GM19468 (cell line): ENCODE data around the gene CCDC159.
A peak's percentile ranks its signal among the peaks of the same experiment; 100 is the strongest.
"Not testable (repeated sequence)": the region's sequence is repeated elsewhere in the genome, so short reads cannot be mapped to it uniquely, and the experiment has no call there.

ENCODE experiments used
- ATAC-seq: cut with Tn5 transposase; IDR thresholded peaks from one replicate; pipeline ENCODE4 v1.9.1; 2021; ENCODE audit warnings: mild to moderate bottlenecking, moderate library complexity, moderate number of reproducible peaks; ENCODE audit not compliant: unreplicated experiment; ENCODE audit errors: extremely low read depth

CCDC159 gene

DNA sequence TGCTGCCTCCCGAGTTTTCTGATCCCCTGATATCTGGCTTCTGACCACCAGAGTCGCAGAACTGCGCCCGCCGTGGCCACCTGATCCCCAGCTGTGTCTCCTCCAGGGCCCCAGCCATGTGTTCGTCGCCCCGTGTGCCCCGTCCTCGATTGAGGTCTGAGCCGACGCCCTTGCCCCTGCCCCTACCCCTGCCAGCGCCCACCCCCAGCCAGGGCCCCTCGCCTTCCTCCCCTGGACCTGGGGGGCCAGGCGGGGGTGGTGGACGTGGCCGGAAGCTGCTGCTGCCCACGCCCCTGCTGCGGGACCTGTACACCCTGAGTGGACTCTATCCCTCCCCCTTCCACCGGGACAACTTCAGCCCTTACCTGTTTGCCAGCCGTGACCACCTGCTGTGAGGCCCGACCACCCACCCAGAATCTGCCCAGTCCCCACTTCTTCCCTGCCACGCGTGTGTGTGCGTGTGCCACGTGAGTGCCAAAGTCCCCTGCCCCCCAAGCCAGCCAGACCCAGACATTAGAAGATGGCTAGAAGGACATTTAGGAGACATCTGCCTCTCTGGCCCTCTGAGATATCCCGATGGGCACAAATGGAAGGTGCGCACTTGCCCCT lies 18.1 kb downstream of the CCDC159 start:
- ATAC-seq: no peak

DNA sequence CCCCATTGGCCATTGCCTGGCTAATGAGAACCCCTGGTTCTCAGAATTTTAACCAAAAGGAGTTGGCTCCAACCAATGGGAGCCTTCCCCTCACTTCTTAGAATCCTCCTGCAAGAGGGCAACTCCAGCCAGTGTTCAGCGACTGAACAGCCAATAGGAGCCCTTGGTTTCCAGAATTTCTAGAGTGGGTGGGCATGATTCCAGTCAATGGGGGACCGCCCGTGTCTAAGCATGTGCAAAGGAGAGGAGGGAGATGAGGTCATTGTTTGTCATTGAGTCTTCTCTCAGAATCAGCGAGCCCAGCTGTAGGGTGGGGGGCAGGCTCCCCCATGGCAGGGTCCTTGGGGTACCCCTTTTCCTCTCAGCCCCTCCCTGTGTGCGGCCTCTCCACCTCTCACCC lies 18.6 kb downstream of the CCDC159 start:
- no peak for ATAC-seq

DNA sequence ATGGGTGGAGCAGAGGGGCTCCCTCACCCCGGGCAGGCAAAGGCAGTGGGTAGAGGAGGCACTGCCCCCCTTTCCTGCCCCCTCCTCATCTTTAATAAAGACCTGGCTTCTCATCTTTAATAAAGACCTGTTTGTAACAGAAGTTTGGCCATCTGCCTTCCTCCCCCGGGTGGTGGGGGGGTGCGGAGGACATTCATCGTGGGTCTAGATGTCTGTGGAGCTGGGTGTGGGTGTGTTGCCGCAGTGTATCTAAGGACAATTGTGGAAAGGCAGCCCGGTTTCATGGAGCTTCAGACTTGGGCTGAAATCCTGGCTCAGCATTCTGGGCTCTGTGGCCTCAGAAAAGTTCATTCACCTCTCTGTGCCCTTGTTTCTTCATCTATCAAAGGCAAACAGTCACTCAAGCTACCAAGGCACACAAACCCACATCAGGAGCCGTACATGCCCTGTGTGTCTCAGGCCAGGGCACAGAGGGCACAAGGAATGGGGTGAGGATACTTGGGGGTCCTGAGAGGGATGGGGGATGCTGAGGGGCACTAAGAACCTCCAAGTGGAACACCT lies 19.3 kb downstream of the CCDC159 start:
- ATAC-seq: no peak

DNA sequence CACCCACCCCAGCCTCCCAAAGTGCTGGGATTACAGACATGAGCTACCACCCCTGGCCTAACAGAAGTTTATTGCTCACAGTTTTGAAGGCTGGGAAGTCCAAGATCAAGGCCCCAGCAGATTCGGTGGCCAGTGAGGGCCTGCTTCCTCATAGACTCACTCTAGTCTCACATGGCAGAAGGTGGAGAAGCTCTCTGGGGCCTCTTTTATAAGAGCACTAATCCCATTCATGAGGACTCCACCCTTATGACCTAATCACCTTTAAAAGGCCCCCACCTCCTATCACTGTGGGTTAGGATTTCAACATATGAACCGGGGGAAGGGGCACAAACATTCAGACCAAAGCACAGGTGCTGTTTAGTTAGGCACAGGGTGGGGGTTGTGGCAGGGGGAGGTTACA lies 21.2 kb downstream of the CCDC159 start:
- ATAC-seq: no peak

DNA sequence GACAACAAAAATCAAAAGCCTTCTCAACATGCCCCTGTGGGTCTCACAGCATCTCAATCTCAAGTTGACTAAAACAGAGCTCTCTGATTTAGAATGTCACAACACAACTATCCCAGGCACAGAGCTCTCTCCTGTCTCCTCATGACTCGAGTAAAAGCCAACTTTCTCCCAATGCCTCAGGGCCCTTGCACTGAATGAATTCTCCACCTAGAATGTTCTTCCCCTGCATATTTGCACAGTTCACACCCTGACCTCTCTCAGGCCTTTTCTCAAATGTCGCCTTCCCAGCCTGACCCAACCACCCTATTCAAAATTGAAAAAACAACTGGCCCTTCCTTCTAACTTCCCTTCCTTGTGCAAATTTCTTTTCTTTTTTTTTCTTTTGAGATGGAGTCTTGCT lies 24.4 kb downstream of the CCDC159 start:
- ATAC-seq: no peak

DNA sequence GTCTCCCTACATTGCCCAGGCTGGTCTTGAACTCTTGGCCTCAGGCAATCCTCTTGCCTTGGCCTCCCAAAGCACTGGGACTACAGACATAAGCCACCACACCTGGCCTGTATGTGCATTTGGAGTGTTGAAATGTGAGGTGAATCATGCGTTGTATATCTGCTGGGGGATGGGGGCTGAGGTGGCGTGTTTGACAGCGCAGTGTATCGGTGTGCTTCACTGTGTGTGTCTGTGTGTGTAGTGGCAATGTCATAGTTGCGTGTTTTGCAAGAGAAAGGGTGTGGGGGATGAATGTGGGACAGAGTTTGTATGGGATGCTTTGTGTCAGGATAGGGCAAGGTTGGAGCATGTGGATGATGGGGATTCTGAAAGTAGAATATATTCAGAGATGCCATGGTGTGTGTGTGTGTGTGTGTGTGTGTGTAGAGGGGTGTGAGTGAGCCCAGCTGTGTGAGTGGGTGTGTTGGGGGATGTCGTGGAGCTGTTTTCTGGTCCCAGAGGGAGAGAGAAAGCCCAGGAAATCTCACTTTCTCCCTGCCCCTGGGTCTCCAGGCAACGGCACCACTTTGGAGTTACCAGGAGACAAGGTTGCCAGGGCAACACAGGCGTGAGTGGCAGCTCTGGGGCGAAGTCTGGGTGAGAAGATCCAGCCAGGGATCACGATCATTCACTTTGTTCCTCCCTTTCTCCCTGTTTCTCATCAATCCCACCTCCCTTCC lies 27.0 kb downstream of the CCDC159 start:
- ATAC-seq: no peak

DNA sequence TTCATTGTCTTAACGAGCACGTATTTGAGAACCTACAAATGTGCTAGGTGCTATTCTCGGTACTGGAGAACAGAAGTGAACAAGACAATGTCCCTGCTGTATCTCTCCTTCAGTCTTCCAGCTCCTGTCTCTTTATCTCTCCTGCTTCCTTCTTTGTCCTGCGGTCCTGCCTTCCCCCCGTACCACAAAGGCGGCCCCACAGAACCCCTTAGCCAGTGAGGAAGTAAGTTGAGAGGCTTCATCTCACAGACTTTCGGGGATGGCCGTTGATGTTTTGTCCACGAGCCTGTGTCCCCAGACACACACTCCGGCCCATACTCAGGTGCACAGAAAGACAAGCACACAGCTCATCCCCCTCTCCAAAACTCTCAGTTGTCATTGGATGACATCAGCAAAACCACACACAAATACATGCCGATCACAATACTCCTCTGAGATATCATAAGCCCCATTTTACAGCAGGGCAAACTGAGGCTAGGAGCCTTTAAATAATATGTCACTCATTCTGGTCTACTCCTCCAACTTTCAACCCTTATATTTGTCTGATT lies 27.6 kb downstream of the CCDC159 start:
- ATAC-seq: no peak

DNA sequence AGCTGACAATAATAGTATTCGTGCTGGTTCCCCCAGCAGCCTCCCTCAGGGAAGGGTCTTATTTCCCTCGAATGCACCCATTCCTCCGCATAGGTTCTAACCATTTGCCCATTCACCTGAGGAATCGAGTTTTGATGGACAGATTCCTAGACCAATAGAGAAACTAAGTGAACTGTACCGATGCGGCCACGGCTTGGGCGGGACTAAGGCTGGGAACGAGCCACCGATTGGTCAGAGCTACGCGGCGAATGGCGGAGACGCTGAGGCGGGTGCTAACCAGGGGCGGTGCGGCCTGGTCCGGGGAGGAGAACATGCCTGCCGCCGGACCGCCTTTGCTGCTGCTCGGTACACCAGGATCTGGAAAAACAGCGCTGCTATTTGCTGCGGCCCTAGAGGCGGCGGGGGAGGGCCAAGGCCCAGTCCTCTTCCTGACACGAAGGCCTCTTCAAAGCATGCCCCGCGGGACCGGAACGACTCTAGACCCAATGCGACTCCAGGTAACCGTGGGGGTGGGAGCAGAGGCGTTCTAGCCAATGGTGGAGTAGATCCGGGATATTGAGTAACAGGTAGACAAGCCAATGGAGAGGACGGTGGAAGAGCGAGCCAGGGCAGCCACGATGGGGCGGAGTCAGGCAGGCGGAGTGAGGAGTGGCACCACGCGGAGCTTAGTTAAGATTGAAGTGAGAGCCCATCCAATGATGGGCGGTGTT lies 28.3 kb downstream of the CCDC159 start, which contains the start of gene SWSAP1:
TSS of gene SWSAP1 (plus strand) at position 234 of the 710 bp plus-strand sequence. CDS start at position 249, 15 bp downstream.
- ATAC-seq: peak; percentile 78

DNA sequence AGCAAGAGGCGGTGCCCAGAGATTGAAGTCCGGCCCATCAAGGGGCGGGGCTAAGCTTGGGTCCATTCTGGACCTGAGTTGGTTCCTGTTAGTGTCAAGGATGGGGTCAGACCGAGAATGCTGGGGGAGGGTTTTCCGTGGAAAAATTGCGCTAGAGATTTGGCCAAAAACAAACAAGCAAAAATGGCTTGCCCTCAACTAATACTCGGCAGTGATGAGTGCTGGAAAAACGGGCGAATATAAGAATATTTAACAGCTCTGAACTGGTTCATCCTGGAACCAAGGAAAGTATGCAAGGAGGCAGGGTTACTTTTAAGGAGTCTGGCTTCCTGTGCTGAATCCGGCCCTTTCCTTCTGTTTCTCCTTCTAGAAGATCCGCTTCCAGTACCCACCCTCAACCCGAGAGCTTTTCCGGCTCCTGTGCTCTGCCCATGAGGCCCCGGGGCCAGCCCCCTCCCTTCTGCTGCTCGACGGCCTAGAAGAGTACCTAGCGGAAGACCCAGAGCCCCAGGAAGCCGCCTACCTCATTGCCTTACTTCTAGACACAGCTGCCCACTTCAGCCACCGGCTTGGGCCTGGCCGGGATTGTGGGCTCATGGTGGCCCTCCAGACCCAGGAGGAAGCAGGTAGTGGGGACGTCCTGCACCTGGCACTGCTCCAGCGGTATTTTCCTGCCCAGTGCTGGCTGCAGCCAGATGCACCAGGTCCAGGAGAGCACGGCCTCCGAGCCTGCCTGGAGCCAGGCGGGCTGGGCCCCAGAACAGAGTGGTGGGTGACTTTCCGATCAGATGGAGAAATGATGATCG lies 29.0 kb downstream of the CCDC159 start:
- no peak for ATAC-seq

DNA sequence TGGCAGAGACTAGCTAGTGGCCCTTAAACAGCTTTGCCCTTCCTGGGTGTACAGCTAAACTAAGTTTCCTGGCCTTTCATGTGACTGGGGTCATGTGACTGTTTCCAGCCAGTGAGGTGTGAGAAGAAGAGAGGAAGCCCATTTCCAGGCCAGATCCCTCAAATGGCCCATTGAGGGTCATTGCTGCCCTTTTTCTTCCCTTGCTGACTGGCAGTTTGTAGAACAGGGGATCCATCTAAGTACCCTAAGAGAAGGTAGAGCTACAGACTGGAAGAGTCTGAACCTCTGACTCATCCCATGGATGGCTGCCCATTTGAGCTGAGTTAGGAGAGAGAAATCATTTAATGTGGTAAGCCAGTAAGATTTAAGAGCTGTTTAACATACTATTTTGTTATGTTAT lies 30.9 kb downstream of the CCDC159 start:
- ATAC-seq: no peak

DNA sequence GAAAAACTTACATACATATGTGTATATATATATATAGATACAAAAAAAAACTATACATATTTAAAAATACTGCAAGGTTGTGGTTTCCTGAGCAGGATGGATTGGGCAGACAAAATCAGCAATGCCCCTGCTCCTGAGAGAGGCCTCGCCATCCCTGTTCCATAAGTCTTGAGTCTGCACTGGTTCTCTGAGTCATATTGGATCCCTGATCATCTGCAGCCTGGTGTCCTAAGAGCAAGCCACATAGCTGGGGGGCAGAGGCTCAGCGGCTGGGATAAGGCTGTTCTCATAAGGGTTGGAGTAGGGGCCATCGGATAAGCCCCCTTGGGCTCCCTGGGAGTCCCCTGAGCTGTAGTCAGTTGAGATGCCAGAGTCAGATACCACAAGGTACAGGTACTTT lies 31.4 kb downstream of the CCDC159 start:
- no peak for ATAC-seq

DNA sequence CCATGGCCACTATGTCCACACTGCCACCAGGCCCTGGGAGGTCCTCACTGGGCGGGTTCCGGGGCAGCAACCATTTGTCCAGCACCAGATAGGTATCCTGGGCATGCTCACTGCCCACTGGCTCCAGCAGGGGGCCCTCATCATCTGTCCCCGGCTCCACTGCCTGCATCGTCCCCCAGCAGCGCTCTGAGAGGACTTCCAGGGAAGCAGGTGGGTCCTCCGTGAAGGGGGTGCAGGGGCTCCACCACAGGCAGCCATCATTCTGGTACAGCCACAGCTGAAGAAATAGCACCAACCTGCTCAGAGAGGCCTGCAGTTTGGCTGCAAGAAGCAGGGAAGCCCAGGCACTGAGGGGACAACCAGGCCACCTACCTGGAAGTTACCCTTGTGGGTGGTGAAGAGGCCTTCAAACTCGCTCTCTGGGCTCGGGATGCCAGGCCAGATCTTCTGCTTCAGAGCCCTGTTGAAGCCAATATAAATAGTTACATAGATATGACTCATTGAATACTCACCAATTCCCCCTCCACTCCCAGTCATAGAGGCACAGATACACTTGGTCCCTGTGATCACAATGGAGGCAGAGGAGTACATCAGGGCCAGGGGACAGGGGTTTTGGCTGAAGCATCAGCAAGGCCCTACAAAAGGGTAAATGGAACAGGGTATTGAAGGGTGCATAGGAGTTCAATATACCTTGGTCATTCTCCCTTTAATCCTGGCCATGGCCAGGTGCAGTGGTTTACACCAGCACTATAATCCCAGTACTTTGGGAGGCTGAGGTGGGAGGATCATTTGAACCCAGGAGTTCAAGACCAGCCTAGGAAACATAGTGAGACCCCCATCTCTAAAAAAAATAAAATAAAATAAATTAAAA lies 32.2 kb downstream of the CCDC159 start:
- ATAC-seq: no peak

DNA sequence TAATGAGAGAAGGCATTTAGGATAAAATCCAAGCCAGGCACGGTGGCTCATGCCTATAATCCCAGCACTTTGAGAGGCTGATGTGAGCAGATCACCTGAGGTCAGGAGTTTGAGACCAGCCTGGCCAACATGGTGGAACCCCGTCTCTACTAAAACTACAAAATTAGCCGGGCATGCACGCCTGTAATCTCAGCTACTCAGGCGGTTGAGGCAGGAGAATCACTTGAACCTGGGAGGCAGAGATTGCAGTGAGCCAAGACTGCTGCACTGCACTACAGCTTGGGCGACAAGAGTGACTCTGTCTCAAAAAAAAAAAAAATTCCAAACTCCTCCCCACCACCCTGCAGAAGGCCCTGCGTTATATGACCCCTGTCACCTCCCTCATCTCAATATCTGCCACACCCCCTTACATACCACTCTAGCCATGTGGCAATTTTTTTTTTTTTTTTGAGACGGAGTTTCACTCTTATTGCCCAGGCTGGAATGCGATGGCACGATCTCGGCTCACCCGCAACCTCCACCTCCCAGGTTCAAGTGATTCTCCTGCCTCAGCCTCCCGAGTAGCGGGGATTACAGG lies 33.0 kb downstream of the CCDC159 start:
- not testable (repeated sequence) for ATAC-seq

DNA sequence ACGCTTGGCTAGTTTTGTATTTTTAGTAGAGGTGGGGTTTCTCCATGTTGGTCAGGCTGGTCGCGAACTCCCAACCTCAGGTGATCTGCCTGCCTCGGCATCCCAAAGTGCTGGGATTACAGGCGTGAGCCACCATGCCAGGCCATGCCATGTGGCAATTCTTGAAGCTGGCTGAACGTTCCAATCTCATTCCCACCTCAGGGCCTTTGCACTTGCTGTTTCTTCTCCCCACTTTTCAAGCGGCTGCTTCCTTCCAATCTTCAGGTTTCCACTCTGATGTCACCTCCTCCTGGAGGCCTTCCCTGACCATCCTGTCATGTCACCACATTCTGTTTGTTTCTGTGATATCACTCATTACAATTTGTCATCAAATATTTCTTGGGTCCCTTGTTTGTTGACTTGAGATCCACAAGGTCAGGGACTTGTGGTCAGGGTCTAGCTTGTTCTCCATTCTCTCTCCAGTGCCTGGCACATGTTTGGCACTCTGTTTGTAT lies 33.6 kb downstream of the CCDC159 start:
- ATAC-seq: no peak

DNA sequence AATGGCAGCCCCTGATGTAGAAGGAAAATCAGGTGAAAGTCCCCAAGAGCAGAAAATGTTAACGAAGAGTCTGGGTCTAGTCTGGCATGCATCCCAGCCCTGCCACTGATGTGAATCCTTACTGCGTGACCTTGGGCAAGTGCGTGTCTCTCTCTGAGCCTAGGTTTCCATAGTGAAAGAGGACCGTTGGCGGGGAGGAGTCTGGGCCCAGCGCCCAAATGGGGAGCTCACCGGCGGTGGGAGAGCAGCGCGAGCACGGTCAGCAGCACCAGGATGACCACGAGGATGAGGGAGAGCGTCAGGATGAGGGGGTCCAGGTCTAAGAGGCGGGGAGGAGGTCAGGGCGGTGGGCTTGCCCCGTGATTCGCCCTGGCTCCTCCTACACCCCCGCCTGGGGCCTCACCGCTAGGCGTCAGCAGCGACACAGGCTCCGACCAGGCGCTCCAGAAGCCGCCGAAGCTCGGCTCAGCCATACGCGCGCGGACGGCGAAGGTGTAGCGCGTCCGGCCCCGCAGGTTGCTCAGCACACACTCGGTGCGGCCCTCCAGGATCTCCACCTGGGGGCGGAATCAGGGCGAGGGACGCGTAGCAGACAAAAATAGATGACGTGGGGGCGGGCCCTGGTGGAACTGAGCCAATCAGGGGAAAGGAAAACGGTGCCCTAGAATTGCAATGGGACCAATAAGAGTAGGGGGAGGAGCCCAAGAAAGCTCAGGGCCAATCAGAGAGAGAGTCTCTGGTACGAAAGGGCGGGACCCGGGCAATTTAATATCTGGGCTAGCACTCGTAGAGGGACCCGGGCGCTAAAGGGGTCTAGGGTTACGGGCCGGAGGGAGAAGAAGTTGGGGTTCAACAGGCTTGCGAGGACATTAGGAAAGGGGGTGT lies 34.6 kb downstream of the CCDC159 start:
- peak; percentile 65 for ATAC-seq

DNA sequence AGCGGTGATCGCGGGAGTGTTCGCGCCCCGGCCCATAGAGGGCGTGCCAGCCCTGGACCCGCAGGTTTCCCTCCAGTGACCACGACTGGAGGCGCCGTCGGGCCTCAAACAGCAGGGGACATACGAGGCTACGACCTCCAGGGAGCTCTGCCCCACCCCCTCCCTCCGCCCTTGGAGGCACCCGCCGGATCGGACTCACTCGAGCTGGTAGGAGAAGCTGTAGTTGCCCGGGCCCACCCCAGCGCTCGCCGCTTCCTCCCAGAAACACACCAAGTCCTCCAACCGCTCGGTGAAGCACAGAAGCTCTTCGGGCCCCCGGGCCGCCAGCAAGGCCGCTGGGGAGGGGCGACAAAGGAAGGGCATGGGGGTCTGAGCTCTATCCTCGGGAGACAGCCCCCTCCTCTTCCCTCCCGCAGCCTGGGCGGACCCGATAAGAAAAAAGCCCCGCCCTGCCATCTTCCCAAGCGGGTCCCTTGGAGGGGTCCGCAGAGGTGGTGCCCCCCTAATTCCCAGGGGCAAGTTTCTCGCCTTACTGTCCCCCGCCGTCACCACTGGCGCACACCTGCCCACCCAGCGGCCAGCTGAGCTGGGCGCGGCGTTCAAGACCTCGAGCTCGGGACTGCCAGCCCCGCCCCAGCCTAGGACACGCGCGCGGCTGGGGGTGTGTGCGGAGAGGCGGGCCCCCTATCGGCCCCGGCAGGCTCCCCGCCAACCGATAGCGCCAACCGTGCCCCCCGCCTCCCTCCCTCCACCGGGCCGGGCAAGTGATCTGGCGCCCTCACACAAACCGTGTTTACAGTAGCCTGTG lies 36.8 kb downstream of the CCDC159 start:
- no peak for ATAC-seq

DNA sequence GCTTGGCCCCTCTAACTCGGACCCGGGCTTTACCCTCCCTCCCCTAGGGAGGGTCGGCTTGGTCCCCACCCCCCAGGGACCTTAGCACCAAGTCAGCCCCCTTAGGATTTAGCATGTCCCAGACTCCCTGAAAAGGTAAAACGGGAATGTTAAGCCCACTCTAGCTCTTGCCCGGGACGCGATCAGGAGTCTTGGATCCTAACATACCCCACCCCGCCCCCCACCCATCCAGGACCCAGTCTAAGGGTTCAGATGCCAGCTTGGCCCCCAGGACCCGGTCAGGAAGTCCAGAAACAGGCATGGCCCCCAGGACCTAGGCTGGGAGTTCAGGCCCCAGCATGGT lies 37.4 kb downstream of the CCDC159 start:
- no peak for ATAC-seq
